GM08714 (cell line): ENCODE data around the gene TM6SF1.
"Not testable (repeated sequence)": the region's sequence is repeated elsewhere in the genome, so short reads cannot be mapped to it uniquely, and the experiment has no call there.

Source experiments
- H3K4me3 ChIP-seq: fragments of 200-500 bp; sonication (Bioruptor generic); 2 replicates; pipeline ENCODE4 v1.5.1; 2014; ENCODE audit warnings: mild to moderate bottlenecking, low read length, inconsistent platforms
- ZNF274 ChIP-seq: IDR thresholded peaks from 2 replicates; pipeline ENCODE4 v1.6.1; 2012; ENCODE audit warnings: mild to moderate bottlenecking, low read depth, low read length

TM6SF1 gene

GRCh38 chr15:83118291-83118827 lies 10.9 kb downstream of the TM6SF1 start:
- no peak overlapping the region for H3K4me3 ChIP-seq
- no peak for TF ChIP-seq ZNF274

GRCh38 chr15:83118968-83119367 lies 11.5 kb downstream of the TM6SF1 start:
- TF ChIP-seq ZNF274: no peak
- H3K4me3 ChIP-seq: no peak overlapping the region

GRCh38 chr15:83119968-83120581 lies 12.6 kb downstream of the TM6SF1 start:
- H3K4me3 ChIP-seq: no peak overlapping the region
- TF ChIP-seq ZNF274: no peak

- no peak overlapping the region for H3K4me3 ChIP-seq
- TF ChIP-seq ZNF274: no peak
These were observed 16.1 kb downstream of the TM6SF1 start for GRCh38 chr15:83123529-83123928.

- no peak for TF ChIP-seq ZNF274
- H3K4me3 ChIP-seq: no peak overlapping the region
These were observed 20.2 kb downstream of the TM6SF1 start for GRCh38 chr15:83127547-83128150.

- H3K4me3 ChIP-seq: no peak overlapping the region
- no peak for TF ChIP-seq ZNF274
These were observed 22.3 kb downstream of the TM6SF1 start for GRCh38 chr15:83129791-83130190.

GRCh38 chr15:83132861-83133523 lies 25.5 kb downstream of the TM6SF1 start:
- no peak overlapping the region for H3K4me3 ChIP-seq
- TF ChIP-seq ZNF274: no peak

- H3K4me3 ChIP-seq: not testable (repeated sequence)
These were observed 34.7 kb downstream of the TM6SF1 start for GRCh38 chr15:83142151-83142550.

- no peak overlapping the region for H3K4me3 ChIP-seq
- TF ChIP-seq ZNF274: no peak
These were observed 37.3 kb downstream of the TM6SF1 start for GRCh38 chr15:83144771-83145170.

- no peak for TF ChIP-seq ZNF274
- no peak overlapping the region for H3K4me3 ChIP-seq
These were observed 45.8 kb downstream of the TM6SF1 start for GRCh38 chr15:83153288-83153687.

- TF ChIP-seq ZNF274: no peak
- H3K4me3 ChIP-seq: no peak overlapping the region
These were observed 48.5 kb downstream of the TM6SF1 start for GRCh38 chr15:83155942-83156341.

GRCh38 chr15:83158393-83158792 lies 50.9 kb downstream of the TM6SF1 start:
- no peak overlapping the region for H3K4me3 ChIP-seq
- no peak for TF ChIP-seq ZNF274

GRCh38 chr15:83160741-83161140 lies 53.3 kb downstream of the TM6SF1 start:
- no peak for TF ChIP-seq ZNF274
- no peak overlapping the region for H3K4me3 ChIP-seq

GRCh38 chr15:83163032-83163431 lies 55.6 kb downstream of the TM6SF1 start:
- TF ChIP-seq ZNF274: no peak
- no peak overlapping the region for H3K4me3 ChIP-seq

GRCh38 chr15:83164111-83164770 lies 56.8 kb downstream of the TM6SF1 start:
- no peak overlapping the region for H3K4me3 ChIP-seq
- no peak for TF ChIP-seq ZNF274
